HEK293 (cell line): ENCODE results near the gene CTBP2.

ENCODE experiments used
- CTCF ChIA-PET: fragments of 350-600 bp; formaldehyde crosslinking; extraction: SDS; loops from one replicate; lab custom pipeline; 2021; ENCODE audit warnings: antibody characterized with exemption; lab: Yijun Ruan, JAX
- POLR2A ChIA-PET: fragments of 300-600 bp; formaldehyde crosslinking; extraction: SDS; loops from one replicate; lab custom pipeline; 2020; ENCODE audit warnings: antibody characterized with exemption, inconsistent platforms; lab: Yijun Ruan, JAX
- H3K27ac ChIP-seq: fragments of 200-500 bp; sonication (Bioruptor generic); 2 replicates; pipeline ENCODE4 v1.5.1; 2014; ENCODE audit warnings: low read depth, low read length, control low read depth, inconsistent platforms; ENCODE audit errors: extremely low read depth
- H3K36me3 ChIP-seq, 2 experiments: fragments of 200-500 bp in 1 of 2; sonication (Bioruptor generic) in 1 of 2; 1 replicate in 1 of 2; 2 replicates in 1 of 2; pipeline ENCODE4 v1.5.1; 2014 to 2017; ENCODE audit warnings: inconsistent platforms in 2 of 2, low read length in 2 of 2; ENCODE audit not compliant: control insufficient read depth in 2 of 2, insufficient read depth in 1 of 2
- H3K4me1 ChIP-seq: fragments of 200-500 bp; sonication (Bioruptor generic); 2 replicates; pipeline ENCODE4 v1.5.1; 2014; ENCODE audit warnings: mild to moderate bottlenecking, low read length, inconsistent platforms; ENCODE audit not compliant: control insufficient read depth, insufficient read depth
- H3K4me3 ChIP-seq: 2 replicates; pipeline ENCODE4 v1.5.1; 2011; ENCODE audit warnings: low read depth, mild to moderate bottlenecking, control low read depth, low read length, moderate library complexity
- H3K9me3 ChIP-seq: fragments of 200-500 bp; sonication (Bioruptor generic); 2 replicates; pipeline ENCODE4 v1.5.1; 2014; ENCODE audit warnings: low read depth, low read length, inconsistent platforms; ENCODE audit not compliant: control insufficient read depth, insufficient read depth
- EGR2 ChIP-seq: fragments of 450-650 bp; formaldehyde crosslinking; IDR thresholded peaks from 2 replicates; pipeline ENCODE4 v1.5.1; 2016; ENCODE audit warnings: low read depth, missing biosample characterization, missing genetic modification characterization
- KLF9 ChIP-seq: fragments of 450-650 bp; formaldehyde crosslinking; IDR thresholded peaks from 2 replicates; pipeline ENCODE4 v1.5.1; 2016; ENCODE audit warnings: missing biosample characterization, missing genetic modification characterization, low read depth
- PRDM4 ChIP-seq: fragments of 450-650 bp; formaldehyde crosslinking; IDR thresholded peaks from 2 replicates; pipeline ENCODE4 v1.5.1; 2017; ENCODE audit warnings: missing biosample characterization, missing genetic modification characterization
- REST ChIP-seq: fragments of 450-650 bp; formaldehyde crosslinking; IDR thresholded peaks from 2 replicates; pipeline ENCODE4 v1.5.1; 2016; ENCODE audit warnings: missing biosample characterization, missing genetic modification characterization
- SP3 ChIP-seq: fragments of 450-650 bp; formaldehyde crosslinking; IDR thresholded peaks from 2 replicates; pipeline ENCODE4 v1.5.1; 2016; ENCODE audit warnings: missing biosample characterization, missing genetic modification characterization
- ZBTB48 ChIP-seq: fragments of 450-650 bp; formaldehyde crosslinking; IDR thresholded peaks from 2 replicates; pipeline ENCODE4 v1.5.1; 2016; ENCODE audit warnings: missing biosample characterization, missing genetic modification characterization
- ZNF112 ChIP-seq: fragments of 450-650 bp; formaldehyde crosslinking; IDR thresholded peaks from 2 replicates; pipeline ENCODE4 v1.5.0; 2017; ENCODE audit warnings: missing biosample characterization, missing genetic modification characterization
- ZNF16 ChIP-seq: fragments of 450-650 bp; formaldehyde crosslinking; IDR thresholded peaks from 2 replicates; pipeline ENCODE4 v1.5.1; 2016; ENCODE audit warnings: low read depth, missing biosample characterization, missing genetic modification characterization
- ZNF362 ChIP-seq: fragments of 450-650 bp; formaldehyde crosslinking; IDR thresholded peaks from 2 replicates; pipeline ENCODE4 v1.5.1; 2016; ENCODE audit warnings: missing biosample characterization, missing genetic modification characterization
- ZNF404 ChIP-seq: fragments of 450-650 bp; formaldehyde crosslinking; IDR thresholded peaks from 2 replicates; pipeline ENCODE4 v1.5.1; 2017; ENCODE audit warnings: missing biosample characterization, missing genetic modification characterization
- ZNF544 ChIP-seq: fragments of 450-650 bp; formaldehyde crosslinking; IDR thresholded peaks from 2 replicates; pipeline ENCODE4 v1.5.0; 2017; ENCODE audit warnings: missing biosample characterization, missing genetic modification characterization
- ZNF610 ChIP-seq: fragments of 450-650 bp; formaldehyde crosslinking; IDR thresholded peaks from 2 replicates; pipeline ENCODE4 v1.5.1; 2016; ENCODE audit warnings: missing biosample characterization, missing genetic modification characterization, borderline replicate concordance
- ZNF623 ChIP-seq: fragments of 450-650 bp; formaldehyde crosslinking; IDR thresholded peaks from 2 replicates; pipeline ENCODE4 v1.5.1; 2016; ENCODE audit warnings: missing biosample characterization, missing genetic modification characterization
- ZNF658 ChIP-seq: fragments of 450-650 bp; formaldehyde crosslinking; IDR thresholded peaks from 2 replicates; pipeline ENCODE4; 2016; ENCODE audit warnings: missing biosample characterization, missing genetic modification characterization
- ZNF701 ChIP-seq: fragments of 450-650 bp; formaldehyde crosslinking; IDR thresholded peaks from 2 replicates; pipeline ENCODE4 v1.5.1; 2016; ENCODE audit warnings: missing biosample characterization, missing genetic modification characterization
- ZNF747 ChIP-seq: fragments of 450-650 bp; formaldehyde crosslinking; IDR thresholded peaks from 2 replicates; pipeline ENCODE4 v1.5.1; 2016; ENCODE audit warnings: missing biosample characterization, missing genetic modification characterization
- ZNF768 ChIP-seq: fragments of 450-650 bp; formaldehyde crosslinking; IDR thresholded peaks from 2 replicates; pipeline ENCODE4 v1.5.1; 2018; ENCODE audit warnings: missing biosample characterization, mild to moderate bottlenecking, missing genetic modification characterization
- ZSCAN4 ChIP-seq: fragments of 450-650 bp; formaldehyde crosslinking; IDR thresholded peaks from 2 replicates; pipeline ENCODE4 v1.5.1; 2017; ENCODE audit warnings: missing biosample characterization, missing genetic modification characterization

The CTBP2 gene

GRCh38 chr10:125006188-125006680 lies 154.1 kb downstream of the CTBP2 start:
- H3K36me3 ChIP-seq = peaks cover 0 to 49% of the 10 kb centered on the region in 2 experiments; a peak in 1 of 3 replicates
- H3K9me3 ChIP-seq = no peaks in the 10 kb centered on the region
- H3K27ac ChIP-seq = no peak overlapping the region
- no peaks in the 10 kb centered on the region for H3K4me1 ChIP-seq
- no peak overlapping the region for H3K4me3 ChIP-seq
- CTCF ChIA-PET = no interaction called here
- TF ChIP-seq SP3 (tag by site-specific recombination) (no peak), REST (tag by site-specific recombination) (no peak), ZNF610 (tag by site-specific recombination) (no peak), ZNF16 (tag by site-specific recombination) (no peak), ZNF701 (tag by site-specific recombination) (no peak), PRDM4 (tag by site-specific recombination) (no peak)
- POLR2A ChIA-PET = no interaction called here

- H3K9me3 ChIP-seq = no peaks in the 10 kb centered on the region
- H3K27ac ChIP-seq = no peak overlapping the region
- ChIA-PET CTCF (no interaction called here), POLR2A (no interaction called here)
- no peaks in the 10 kb centered on the region for H3K4me1 ChIP-seq
- TF ChIP-seq ZSCAN4 (tag by site-specific recombination) = no peak
- no peak for TF ChIP-seq EGR2 (tag by site-specific recombination)
- TF ChIP-seq ZNF623 (tag by site-specific recombination) = no peak
- no peak for TF ChIP-seq ZNF544 (tag by site-specific recombination)
- no peak for TF ChIP-seq KLF9 (tag by site-specific recombination)
- TF ChIP-seq ZNF112 = no peak
- TF ChIP-seq ZNF747 (tag by site-specific recombination) = no peak
- no peak for TF ChIP-seq ZNF362 (tag by site-specific recombination)
- no peak for TF ChIP-seq ZNF404 (tag by site-specific recombination)
- no peak for TF ChIP-seq ZNF768
- no peak for TF ChIP-seq ZBTB48 (tag by site-specific recombination)
- no peak for TF ChIP-seq PRDM4 (tag by site-specific recombination)
- TF ChIP-seq ZNF658 (tag by site-specific recombination) = no peak
- TF ChIP-seq, all 188 proteins: peak for 0
- Histone ChIP-seq H3K36me3 (peaks cover 0 to 53% of the 10 kb centered on the region in 2 experiments; a peak in 1 of 3 replicates), H3K4me3 (no peak overlapping the region)
Measured at GRCh38 chr10:125005312-125006187, 154.8 kb downstream of the CTBP2 start.
